NCI-H2196 treated with DMSO at 0.1 percent for 48 hours (cell line): ENCODE results near the gene IFT25.

Source experiments
- DNase-seq: peaks from one replicate; lab custom pipeline; 2025; ENCODE audit not compliant: unreplicated experiment; lab: John Stamatoyannopoulos, UW

IFT25 gene

GRCh38 chr1:53957194-53957818, 11.8 kb upstream of the IFT25 start:
- DNase-seq: peak; percentile 49

DNA sequence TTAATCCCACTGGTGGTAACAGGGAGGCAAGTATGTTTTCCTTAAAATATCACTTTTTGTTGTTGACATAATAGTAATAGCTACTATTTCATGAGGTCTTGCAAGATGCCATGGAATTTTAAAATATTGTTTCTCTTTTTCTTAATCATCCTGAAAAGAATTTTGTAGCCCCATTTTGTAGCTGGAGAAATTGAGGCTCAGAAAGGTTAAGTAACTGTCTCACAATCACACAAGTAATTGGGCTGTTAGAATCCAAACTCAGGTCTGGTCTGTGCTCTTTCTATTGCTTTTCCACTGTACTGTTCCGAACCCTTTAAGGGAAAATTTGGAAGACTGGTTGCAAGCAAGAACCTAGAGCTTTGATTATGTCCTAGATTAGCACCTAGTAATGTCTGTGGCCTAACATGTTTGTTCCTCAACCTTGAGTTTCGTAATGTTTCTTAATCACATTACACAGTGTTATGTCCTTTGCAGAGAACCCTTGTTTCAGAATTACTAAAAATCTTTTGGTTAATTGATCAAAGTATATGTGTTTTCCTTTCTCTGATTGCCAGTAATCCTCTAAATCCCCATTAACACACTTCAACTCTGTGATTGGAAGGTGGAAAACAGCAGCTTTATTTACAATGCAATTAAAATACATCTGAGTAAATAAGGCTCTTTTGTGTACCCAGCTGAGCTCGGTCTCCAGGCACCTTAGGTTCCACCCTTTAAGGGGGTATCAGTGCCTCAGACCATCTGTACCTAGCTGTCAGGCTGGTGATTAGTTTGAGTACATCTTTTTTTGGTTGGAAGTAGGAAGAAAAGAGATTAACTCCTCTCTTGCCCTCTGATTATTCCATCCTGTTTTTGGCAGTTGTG, 11.0 kb upstream of the IFT25 start:
- DNase-seq: peak; percentile 61

GRCh38 chr1:53954128-53954527, 8.6 kb upstream of the IFT25 start:
- no peak for DNase-seq

- DNase-seq: no peak
Observed at GRCh38 chr1:53951697-53952096, 6.2 kb upstream of the IFT25 start.

GRCh38 chr1:53949023-53949990, 3.8 kb upstream of the IFT25 start:
- DNase-seq: no peak

DNA sequence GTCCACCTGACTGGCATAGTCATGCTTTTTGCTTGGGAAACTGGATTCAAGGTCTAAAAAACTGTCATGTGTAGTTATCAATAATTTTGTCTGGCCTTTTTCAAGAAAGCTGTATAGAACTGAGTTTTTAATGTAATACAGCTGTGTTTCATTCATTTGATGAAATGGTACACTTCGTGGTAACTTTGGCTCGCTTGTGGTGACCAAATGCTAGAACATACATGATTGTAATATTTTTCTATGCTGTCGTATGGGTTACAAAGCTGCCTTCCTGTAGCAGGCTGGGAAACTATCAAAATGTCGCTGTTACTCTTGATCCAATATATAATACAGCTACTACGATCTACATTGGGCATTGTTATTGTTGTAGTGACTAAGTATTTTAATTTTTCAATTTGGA, 2.8 kb upstream of the IFT25 start:
- DNase-seq: no peak

DNA sequence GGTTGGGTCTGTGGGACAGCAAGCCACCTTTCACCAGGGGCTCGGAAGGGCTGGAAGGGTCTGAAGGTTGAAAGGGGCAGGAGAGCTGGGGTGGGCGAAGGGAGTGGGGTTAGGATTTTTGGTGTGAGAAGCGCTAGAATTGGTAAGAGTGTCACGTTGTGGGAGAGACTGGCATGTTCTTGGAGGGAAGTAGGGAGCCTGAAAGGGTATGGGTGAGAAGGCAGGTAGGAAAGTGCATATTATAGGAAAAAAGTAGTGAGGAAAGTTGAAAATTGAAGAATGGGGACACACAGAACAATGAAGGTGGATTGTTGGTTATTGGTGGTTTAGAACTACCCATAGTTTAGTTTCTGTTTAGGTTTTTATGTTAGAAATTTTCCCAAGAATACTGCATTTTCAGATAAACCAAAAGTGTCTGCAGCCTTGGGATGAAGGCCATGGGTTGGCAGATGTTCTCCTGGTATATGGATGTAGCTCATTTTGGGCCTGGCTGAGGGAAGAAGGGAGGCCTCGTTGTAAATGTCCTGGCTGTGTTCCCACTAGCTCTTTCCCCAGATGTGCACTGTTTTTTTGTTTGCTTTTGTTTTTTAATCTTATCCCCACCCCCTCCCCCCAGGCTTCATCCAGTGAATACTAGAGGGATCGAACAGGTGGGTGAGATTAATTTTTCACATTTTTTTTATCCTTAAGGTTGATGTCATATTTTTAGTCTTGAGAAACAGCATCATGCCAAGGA, 1.8 kb upstream of the IFT25 start:
- no peak for DNase-seq

DNA sequence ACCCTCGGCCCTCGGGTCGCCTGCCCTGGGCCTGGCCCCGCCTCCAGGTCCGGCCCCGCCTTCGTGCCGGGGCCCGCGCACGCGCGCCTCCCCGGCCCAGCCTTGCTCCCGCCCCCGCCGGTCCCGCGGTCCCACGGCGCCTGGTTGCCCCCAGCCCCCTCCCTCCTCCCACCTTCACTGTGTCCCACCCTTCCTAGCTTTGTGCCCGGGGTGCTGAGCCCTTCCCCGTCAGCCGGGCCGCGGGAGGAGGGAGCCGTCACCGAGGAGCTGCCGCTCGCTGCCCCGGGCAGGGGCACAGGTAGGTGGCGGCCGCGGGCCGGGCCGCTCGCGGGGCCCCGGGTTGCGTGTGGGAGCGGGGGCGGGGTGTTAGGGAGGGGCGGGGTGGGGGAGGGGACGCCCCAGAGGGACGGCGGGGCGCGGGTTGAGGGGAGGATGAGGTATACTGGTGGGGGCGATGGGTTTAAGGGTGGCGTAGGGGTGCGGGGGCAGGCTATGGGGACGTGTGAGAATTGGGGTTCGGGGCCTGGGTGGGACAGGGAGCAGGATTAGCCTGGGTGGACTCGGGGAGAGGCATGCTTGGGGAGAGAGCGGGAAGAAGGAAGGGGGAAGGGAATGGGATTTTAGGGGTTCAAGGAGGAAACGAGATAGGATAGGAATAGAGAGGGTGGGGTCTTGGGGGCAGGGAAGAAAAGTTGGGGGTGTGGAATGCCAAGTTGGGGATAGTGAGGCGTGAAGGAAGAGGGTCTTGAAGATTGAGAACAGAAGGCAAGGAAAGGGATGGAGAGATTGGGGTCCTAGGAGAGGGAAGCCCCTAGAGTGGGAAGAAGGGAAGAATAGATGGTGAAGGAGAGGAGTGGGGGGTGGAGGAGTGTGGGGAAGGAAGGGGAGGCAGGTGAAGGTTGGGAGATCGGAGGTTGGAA, 1.0 kb upstream of the IFT25 start, which contains the start of gene LRRC42:
TSS of gene LRRC42 (plus strand) at position 99 of the 920 bp plus-strand sequence. CDS start 5,650 bp downstream, outside the sequence.
- DNase-seq: no peak

DNA sequence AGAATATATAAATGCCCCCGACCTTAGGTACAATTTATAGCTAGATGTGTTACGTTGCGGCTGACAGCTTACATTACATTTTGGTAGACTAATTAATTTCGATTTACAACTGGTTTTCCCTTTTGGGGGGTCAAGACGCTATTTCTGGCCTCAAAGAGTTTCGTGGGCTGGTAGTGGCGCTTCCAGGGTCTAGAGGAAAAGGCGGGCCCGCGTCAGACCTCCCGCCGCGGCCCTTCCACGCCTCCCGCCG, 391 bp downstream of the IFT25 start:
- no peak for DNase-seq

DNA sequence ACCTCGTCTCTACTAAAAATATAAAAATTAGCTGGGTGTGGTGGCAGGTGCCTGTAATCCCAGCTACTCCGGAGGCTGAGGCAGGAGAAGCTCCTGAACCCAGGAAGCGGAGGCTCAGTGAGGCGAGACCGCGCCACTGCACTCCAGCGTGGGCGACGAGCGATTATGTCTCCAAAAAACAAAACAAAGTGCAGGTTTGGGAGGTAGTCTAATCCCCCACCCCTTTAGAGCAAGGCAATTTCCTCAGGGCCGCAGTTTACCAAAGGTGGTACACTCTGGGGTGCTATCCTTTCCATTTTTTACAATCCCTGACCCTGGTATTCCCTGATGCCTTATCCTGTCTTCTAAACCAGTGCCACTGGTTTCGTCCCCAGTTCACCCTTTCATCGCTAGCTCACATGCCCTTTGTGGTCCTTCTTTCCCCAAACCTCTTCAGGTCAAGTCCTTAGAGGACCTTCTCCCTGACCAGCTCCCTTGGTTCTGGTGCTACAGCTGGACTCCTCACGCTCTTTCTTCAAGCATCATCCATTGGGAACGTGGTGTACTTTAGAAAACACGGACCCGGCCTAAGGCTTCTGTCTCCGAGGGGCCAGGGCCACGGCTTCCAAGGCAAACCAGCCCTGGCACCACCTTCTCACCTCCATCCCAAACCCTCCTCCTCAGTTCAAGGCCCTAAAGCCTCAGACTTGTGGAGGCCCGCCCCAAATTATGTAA, 873 bp downstream of the IFT25 start:
- DNase-seq: no peak

DNA sequence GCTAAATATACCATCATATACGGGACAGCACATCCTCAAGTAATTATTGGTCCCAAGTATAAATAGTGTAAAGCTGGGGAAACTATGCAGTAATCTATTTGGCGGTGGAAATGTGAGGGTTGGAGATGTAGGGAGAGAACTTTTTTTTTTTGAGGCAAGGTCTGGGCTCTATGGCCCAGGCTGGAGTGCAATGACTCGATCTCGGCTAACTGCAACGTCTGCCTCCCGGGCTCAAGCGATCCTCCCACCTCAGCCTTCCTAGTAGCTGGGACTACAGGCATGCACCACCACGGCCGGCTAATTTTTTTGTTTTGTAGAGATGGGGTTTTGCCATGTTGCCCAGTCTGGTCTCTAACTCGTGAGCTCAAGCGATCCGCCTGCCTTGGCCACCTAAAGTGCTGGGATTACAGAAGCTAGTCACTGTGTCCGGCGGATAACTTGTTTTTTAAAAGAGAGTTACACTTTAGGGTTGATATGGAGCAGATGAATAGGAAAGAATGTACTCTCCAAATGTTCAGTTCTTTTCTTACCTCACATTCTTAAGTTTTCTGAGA, 1.9 kb downstream of the IFT25 start:
- DNase-seq: no peak

DNA sequence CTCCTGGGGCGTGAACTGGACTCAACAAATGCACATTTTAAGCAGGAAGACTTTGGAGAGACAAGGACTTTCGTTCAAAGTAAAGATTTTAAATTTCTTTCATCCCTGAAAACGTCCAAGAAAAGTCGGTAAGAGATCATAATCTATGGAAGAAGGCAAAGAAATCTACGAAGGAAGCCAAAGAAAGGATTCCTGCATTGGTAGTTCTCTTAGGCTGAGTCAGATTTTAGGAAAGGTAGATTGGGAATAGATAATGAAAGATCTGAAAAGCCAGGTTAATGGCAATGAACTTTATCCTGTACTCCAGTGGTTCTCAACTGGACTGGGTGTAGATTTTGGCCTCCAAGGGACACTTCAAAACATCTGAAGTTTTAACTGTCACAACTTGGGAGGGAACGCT, 2.4 kb downstream of the IFT25 start:
- no peak for DNase-seq

- no peak for DNase-seq
Observed at GRCh38 chr1:53942127-53942957, 3.2 kb downstream of the IFT25 start.

DNA sequence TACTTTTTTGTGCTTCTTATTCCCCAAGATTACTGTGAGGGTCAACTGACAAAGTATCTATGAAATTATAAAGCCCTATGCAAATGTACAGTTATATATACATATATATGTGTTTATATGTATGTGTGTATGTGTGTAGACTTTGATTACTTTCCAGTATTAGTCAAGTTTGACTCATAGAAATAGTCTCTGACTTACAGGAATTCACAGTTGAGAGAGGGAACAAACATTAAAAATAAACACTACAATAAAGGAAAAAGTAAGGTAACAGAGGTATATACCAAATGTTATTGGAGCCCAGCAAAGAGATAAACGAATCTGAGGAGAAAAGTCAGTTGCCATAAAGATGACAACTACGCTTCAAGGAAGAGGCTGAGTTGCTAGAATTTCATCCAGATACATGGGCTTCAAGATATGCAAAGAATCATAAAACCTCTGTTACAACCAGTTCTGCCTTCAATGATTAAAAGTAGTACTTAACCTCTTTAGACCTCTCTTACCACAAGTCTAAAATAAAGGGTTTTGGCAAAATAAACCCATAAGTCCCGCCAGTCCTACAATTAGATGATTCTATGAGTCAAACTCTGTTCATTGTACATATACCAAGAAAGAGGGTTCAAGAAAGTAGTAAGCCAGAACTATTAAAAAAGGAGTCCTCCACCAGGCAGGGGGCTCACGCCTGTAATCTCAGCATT, 7.2 kb downstream of the IFT25 start:
- DNase-seq: no peak

- no peak for DNase-seq
Observed at GRCh38 chr1:53936430-53936829, 9.1 kb downstream of the IFT25 start.

GRCh38 chr1:53934170-53934765, 11.2 kb downstream of the IFT25 start:
- DNase-seq: no peak

- DNase-seq: no peak
Observed at GRCh38 chr1:53931523-53931922, 14.0 kb downstream of the IFT25 start.
